Heart left ventricle (tissue), 16 donors: ENCODE measurements around the gene ARL3. TPM values are rescaled to one million over a fixed set of nuclear protein-coding genes. Genes with fewer than 3 reads are reported as not detected.

Experiments
- ATAC-seq, 4 donors: fragments of 200-7000 bp; cut with Tn5 transposase; one replicate each; pipeline ENCODE4 v1.9.1; 2020 to 2022; ENCODE audit warnings: moderate library complexity in 4 of 4, mild to moderate bottlenecking in 3 of 4, moderate number of reproducible peaks in 1 of 4
- DNase-seq, 5 donors: peaks; one replicate each; pipeline ENCODE4 v3.0.0-alpha.2; 2020
- H3K27ac ChIP-seq, 12 donors: fragments of 200-600 bp; sonication (generic) in 4 of 12; one replicate each; pipeline versions ENCODE4 v1.5.0 to v1.8.0; 2016 to 2022; ENCODE audit warnings: mild to moderate bottlenecking in 2 of 12
- H3K27me3 ChIP-seq, 9 donors: fragments of 200-600 bp; sonication (generic) in 2 of 9; one replicate each; pipeline versions ENCODE4 v1.5.1 to v1.8.0; 2016 to 2022; ENCODE audit warnings: mild to moderate bottlenecking in 3 of 9
- H3K36me3 ChIP-seq, 9 donors: fragments of 200-600 bp; sonication (generic) in 2 of 9; one replicate each; pipeline versions ENCODE4 v1.5.0 to v1.8.0; 2018 to 2022; ENCODE audit warnings: mild to moderate bottlenecking in 2 of 9
- H3K4me1 ChIP-seq, 12 donors: fragments of 200-600 bp; sonication (generic) in 4 of 12; one replicate each; pipeline versions ENCODE4 v1.5.0 to v1.8.0; 2016 to 2022; ENCODE audit warnings: mild to moderate bottlenecking in 3 of 12
- H3K4me3 ChIP-seq, 12 donors: fragments of 200-600 bp; sonication (generic) in 4 of 12; one replicate each; pipeline versions ENCODE4 v1.5.0 to v1.8.0; 2017 to 2022; ENCODE audit warnings: mild to moderate bottlenecking in 9 of 12, moderate library complexity in 4 of 12
- H3K9me3 ChIP-seq, 12 donors: fragments of 200-600 bp; sonication (generic) in 4 of 12; one replicate each; pipeline versions ENCODE4 v1.5.0 to v1.8.0; 2016 to 2022; ENCODE audit warnings: mild to moderate bottlenecking in 1 of 12
- POLR2A ChIP-seq, 2 donors: fragments of 450-650 bp; IDR thresholded peaks; one replicate each; pipeline ENCODE4 v1.6.1; 2017; ENCODE audit warnings: antibody characterized with exemption in 2 of 2, mild to moderate bottlenecking in 2 of 2, moderate library complexity in 2 of 2
- WGBS, 4 donors: extraction: QIAGEN DNeasy Blood & Tissue Kit in 2 of 4; methylation state at CpG; one replicate each; pipeline versions ENCODE4 v1.1.5 to v1.1.7; 2013 to 2018; 5-methylcytosine and 5-hydroxymethylcytosine counted together
- intact Hi-C, 10 donors: fragments of 100-400 bp; cut with DNase I; formaldehyde crosslinking; loops; one replicate each; pipeline versions ENCODE4 v1.11.1 to v1.14.2; 2022
- polyA plus RNA-seq, 2 donors: library from polyadenylated mRNA; stranded (reverse); fragments of 200-250 nt; gene quantifications; one replicate each; pipeline ENCODE4 v1.2.3, GENCODE V29; 2013
- total RNA-seq, 9 donors: library from RNA; depleted of rRNA in 2 of 9; stranded (reverse); fragments of >200 nt in 2 of 9; fragmentation: NEBNext Ultra II Directional in 3 of 9; extraction: Animal tissue kit (Norgen Biotek cat#: 25700) in 3 of 9; gene quantifications; one replicate each; pipeline versions ENCODE4 v1.1.0 to v1.2.4, GENCODE V29; 2016 to 2023
- TF ChIP-seq, protein P1 (sequence below), 12 donors: fragments of 200-600 bp; sonication (generic) in 4 of 12; IDR thresholded peaks; one replicate each; pipeline versions ENCODE4 v1.5.0 to v1.8.0; 2018 to 2022; ENCODE audit warnings: antibody characterized with exemption in 12 of 12, mild to moderate bottlenecking in 5 of 12
- donor health status: ischemic (EF 13 %, LVEDD 7.1; RV severe dilation, severe dysfunction).
- donor health status: healthy with polysubstance abuse.
- donor health status: DM: no; HTN: yes; CAD: no.
- donor health status: DM: no; HTN: no; CAD: no.
- donor health status: ischemic (EF 25% LVEDD 6.9; RV normal size, moderate dysfunction).
- donor health status: ischemic (EF 25% LVEDD 5.7; RV mildly dilated, moderate dysfunction).
- donor health status: healthy.
- donor health status: DM: yes; HTN: yes; CAD: no.
- donor health status: ischemic (EF 35%, LVEDD 5.7; RV mildly dilated, moderate dysfunction).
- donor health status: nonischemic (EF 11% LVEDD 7.7; RV severe dilation, severe dysfunction).
- donor health status: DM: yes; HTN: yes; CAD: no.
- donor health status: PGD.
- donor health status: ischemic (EF 29% LVEDD 5.4; RV normal size, mild dysfunction).
- donor health status: nonischemic (EF 23%, LVEDD 6.1; RV moderate dilation, normal function).

Gene ARL3
- total and polyA plus RNA-seq, 11 donors: 5.8 to 19.3 (median 12.6) TPM

DNA sequence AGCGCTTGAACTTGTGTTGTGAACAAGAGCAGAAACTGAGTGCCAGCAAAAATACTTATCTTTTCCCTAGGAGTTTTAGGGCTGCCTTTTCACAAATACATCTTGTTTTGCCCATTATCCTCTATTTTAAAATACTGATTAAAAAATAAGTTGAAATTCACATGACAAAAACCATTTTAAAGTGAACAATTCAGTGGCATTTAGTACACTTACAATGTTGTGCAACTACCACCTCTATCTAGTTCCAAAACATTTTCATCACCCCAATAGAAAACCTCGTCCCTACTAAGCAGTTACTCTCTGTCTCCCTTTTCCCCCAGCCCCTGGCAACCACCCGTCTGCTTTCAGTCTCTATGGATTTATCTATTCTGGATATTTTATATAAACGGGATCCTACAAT lies 31.0 kb upstream of the ARL3 start:
- ATAC-seq (no peak), DNase-seq (no peak)
- 60 to 75% (median 67%) methylated on average over 4 of the region's 4 CpGs for WGBS, 4 donors
- Histone ChIP-seq H3K36me3 (no peaks in the 10 kb centered on the region), H3K27me3 (no peaks in the 10 kb centered on the region), H3K4me3 (peak overlapping the region in 11 of 12 donors; percentile 77 to 100 (median 99)), H3K27ac (peak overlapping the region in 8 of 12 donors; percentile 11 to 95 (median 94)), H3K4me1 (peaks cover 0 to 37% (median 21%) of the 10 kb centered on the region in 12 donors), H3K9me3 (no peaks in the 10 kb centered on the region)
- TF ChIP-seq, protein P1, sequence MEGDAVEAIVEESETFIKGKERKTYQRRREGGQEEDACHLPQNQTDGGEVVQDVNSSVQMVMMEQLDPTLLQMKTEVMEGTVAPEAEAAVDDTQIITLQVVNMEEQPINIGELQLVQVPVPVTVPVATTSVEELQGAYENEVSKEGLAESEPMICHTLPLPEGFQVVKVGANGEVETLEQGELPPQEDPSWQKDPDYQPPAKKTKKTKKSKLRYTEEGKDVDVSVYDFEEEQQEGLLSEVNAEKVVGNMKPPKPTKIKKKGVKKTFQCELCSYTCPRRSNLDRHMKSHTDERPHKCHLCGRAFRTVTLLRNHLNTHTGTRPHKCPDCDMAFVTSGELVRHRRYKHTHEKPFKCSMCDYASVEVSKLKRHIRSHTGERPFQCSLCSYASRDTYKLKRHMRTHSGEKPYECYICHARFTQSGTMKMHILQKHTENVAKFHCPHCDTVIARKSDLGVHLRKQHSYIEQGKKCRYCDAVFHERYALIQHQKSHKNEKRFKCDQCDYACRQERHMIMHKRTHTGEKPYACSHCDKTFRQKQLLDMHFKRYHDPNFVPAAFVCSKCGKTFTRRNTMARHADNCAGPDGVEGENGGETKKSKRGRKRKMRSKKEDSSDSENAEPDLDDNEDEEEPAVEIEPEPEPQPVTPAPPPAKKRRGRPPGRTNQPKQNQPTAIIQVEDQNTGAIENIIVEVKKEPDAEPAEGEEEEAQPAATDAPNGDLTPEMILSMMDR (IDR thresholded peaks at IDR 0.05): no peak
- no peak for TF ChIP-seq POLR2A (IDR thresholded peaks at IDR 0.05)
- intact Hi-C loops: loop anchor here in 4 of 10 donors (5.0 to 10.0 kb wide), 4 partner anchors 50 to 72 kb away; no protein-coding TSS in a partner anchor

DNA sequence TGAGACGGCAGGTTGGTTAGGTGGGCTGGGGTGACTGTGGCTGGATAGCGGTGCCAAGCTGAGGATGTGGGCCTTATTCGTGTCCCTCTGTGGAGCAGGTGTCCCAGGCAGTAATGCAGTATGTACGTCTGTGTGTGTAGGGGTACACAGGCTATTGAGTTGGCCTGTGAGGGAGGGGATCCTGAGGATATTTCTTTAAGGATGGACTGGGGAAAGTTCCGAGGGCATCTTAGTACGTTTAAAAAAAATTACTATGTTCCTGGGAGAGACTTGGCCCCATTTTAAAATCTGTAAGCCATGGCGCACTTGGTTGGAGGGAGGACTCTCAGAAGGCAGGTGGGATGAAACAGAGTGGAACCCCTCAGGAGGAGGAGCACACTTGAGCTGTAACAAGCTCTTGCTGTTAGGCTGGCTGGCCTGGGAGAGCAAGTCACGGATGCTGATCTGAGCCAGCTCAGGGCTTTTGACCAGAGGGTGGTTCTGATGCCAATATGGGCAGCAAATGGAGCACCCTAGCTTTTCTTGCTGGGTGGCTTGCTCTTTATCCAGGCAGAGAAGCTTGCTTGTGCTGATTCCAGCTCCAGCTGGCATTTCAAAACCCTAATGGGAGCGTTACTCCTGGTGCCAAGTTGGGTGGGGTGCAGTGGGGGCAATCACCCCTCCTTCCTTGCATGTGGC lies 30.3 kb upstream of the ARL3 start:
- Histone ChIP-seq H3K27ac (peak overlapping the region; percentile 70 to 95 (median 91)), H3K27me3 (no peaks in the 10 kb centered on the region), H3K9me3 (no peaks in the 10 kb centered on the region), H3K4me3 (peak overlapping the region; percentile 70 to 100 (median 96)), H3K36me3 (no peaks in the 10 kb centered on the region), H3K4me1 (peaks cover 0 to 38% (median 21%) of the 10 kb centered on the region in 12 donors)
- 10 to 16% (median 12%) methylated on average over 9 of the region's 9 CpGs for WGBS, 4 donors
- TF ChIP-seq, protein P1 (IDR thresholded peaks at IDR 0.05): no peak
- TF ChIP-seq POLR2A (IDR thresholded peaks at IDR 0.05): no peak
- peak in 3 of 4 donors; percentile 7 to 27 (median 15) for ATAC-seq
- DNase-seq: peak in 1 of 5 donors; percentile 42
- intact Hi-C loops: loop anchor here in 9 of 10 donors (5.0 to 10.0 kb wide), 7 partner anchors 33 to 83 kb away; no protein-coding TSS in a partner anchor

DNA sequence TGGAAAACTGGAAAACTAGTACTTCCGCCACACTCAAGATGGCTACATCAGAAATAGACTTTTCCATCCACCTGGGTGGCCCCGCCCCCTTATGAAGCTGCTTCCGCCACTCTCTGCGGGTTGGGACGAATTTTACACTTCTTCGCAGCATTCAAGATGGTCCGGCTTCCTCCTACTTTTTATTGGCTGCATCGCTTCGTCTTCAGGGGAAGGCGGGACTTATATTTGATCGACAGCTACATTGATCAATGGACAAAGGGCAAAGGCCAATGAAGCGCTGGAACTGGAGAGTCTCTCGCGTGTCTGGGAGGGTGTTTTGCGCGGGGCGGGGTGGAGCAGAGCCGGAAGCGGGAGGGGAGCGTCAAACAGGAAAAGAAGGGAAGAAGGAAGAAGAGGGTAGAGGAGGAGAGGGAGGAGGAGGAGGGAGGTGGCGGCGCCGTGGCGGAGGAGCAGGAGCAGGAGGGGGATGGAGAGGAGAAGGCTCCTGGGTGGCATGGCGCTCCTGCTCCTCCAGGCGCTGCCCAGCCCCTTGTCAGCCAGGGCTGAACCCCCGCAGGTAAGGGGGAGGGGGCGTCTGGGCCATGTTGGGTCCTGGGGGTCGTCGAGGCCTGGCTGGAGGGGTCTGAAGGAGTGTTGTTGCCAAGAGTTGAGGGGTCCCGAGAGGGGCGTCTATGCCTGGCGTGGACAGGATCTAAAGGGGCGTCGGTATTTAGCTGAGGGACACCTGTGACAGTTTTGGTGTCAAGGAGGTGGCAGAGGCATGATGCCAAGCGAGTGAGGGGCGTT lies 29.6 kb upstream of the ARL3 start, which contains the start of gene WBP1L:
Gene WBP1L (plus strand): TSS at position 361 of the 786 bp plus-strand sequence. CDS start 106 bp downstream, at position 467.
- H3K27me3 ChIP-seq: no peaks in the 10 kb centered on the region
- peaks cover 0 to 42% (median 25%) of the 10 kb centered on the region in 12 donors for H3K4me1 ChIP-seq
- peak within 1 kb of the TSS; percentile 70 to 95 (median 91) for H3K27ac ChIP-seq
- DNase-seq (peak; percentile 95 to 97 (median 97)), ATAC-seq (peak; percentile 98 to 99 (median 98))
- peak; percentile 13 to 84 for TF ChIP-seq POLR2A (IDR thresholded peaks at IDR 0.05)
- TF ChIP-seq, protein P1 (IDR thresholded peaks at IDR 0.05): no peak
- H3K36me3 ChIP-seq: no peaks in the 10 kb centered on the region
- peak within 1 kb of the TSS; percentile 70 to 100 (median 96) for H3K4me3 ChIP-seq
- intact Hi-C loops: loop anchor here in 7 of 10 donors (5.0 to 10.0 kb wide), 6 partner anchors 34 to 84 kb away; no protein-coding TSS in a partner anchor
- H3K9me3 ChIP-seq: no peaks in the 10 kb centered on the region
- WGBS, 4 donors: 0 to 1% (median 1%) methylated on average over 37 of the region's 37 CpGs
